H1 (cell line): Measurements from ENCODE around the gene CALD1. TPM values are rescaled to one million over a fixed set of nuclear protein-coding genes. Genes with fewer than 3 reads are reported as not detected.
A peak's percentile ranks its signal among the peaks of the same experiment; 100 is the strongest.

Source experiments
- CTCF ChIA-PET: fragments of 300-600 bp; sonication (Branson Sonifier 250); formaldehyde crosslinking; loops from one replicate; lab custom pipeline; 2021; ENCODE audit not compliant: partially characterized antibody; lab: Charles Lee
- POLR2A ChIA-PET: fragments of 300-600 bp; sonication (Branson Sonifier 250); formaldehyde crosslinking; loops from one replicate; lab custom pipeline; 2021; ENCODE audit warnings: inconsistent platforms; ENCODE audit not compliant: partially characterized antibody; lab: Charles Lee
- DNase-seq, 2 experiments: peaks; one replicate each; pipeline versions ENCODE4 v3.0.0 to v3.0.0-alpha.2; 2010 to 2022; ENCODE audit warnings: low spot score in 2 of 2, low read depth in 1 of 2, mixed read lengths in 1 of 2
- FAIRE-seq: peaks from 2 replicates; lab custom pipeline; 2011; peaks lifted over from hg19 to GRCh38; lab: Jason Lieb, UNC
- H2AFZ ChIP-seq: 2 replicates; pipeline ENCODE4 v1.8.1; 2012; ENCODE audit warnings: low read length, inconsistent platforms
- H2AK5ac ChIP-seq: 2 replicates; pipeline ENCODE4 v1.6.1; 2013; ENCODE audit warnings: low read depth, low read length
- H2BK120ac ChIP-seq: replicated peaks from 2 replicates; pipeline ENCODE3; 2013; ENCODE audit warnings: low read depth, low read length, inconsistent platforms
- H2BK12ac ChIP-seq: 2 replicates; pipeline ENCODE4 v1.6.1; 2013; ENCODE audit warnings: low read depth, low read length
- H2BK15ac ChIP-seq: 2 replicates; pipeline ENCODE4 v1.6.1; 2013; ENCODE audit warnings: low read length
- H2BK20ac ChIP-seq: 2 replicates; pipeline ENCODE4 v1.6.1; 2013; ENCODE audit warnings: low read length
- H2BK5ac ChIP-seq: 2 replicates; pipeline ENCODE4 v1.6.1; 2013; ENCODE audit warnings: low read depth, low read length
- H3K14ac ChIP-seq: 2 replicates; pipeline ENCODE4 v1.6.1; 2013; ENCODE audit warnings: inconsistent platforms; ENCODE audit not compliant: insufficient read length
- H3K18ac ChIP-seq: 2 replicates; pipeline ENCODE4 v1.6.1; 2013; ENCODE audit warnings: low read length; ENCODE audit errors: extremely low read depth
- H3K23ac ChIP-seq: 2 replicates; pipeline ENCODE4 v1.6.1; 2013; ENCODE audit warnings: inconsistent platforms; ENCODE audit not compliant: insufficient read length
- H3K23me2 ChIP-seq: 2 replicates; pipeline ENCODE4 v1.6.1; 2013; ENCODE audit warnings: low read depth, low read length
- H3K27ac ChIP-seq: 2 replicates; pipeline ENCODE4 v1.6.1; 2011; ENCODE audit warnings: low read depth, low read length, inconsistent platforms
- H3K27me3 ChIP-seq, 4 experiments: replicated peaks in 1 of 4; 1 replicate in 1 of 4; 2 replicates in 3 of 4; pipeline versions ENCODE4 v1.6.1 to v1.8.1; 2011 to 2013; ENCODE audit warnings: low read length in 3 of 4, mild to moderate bottlenecking in 3 of 4, inconsistent platforms in 2 of 4, mixed read lengths in 2 of 4, moderate library complexity in 1 of 4; ENCODE audit not compliant: control insufficient read depth in 3 of 4, insufficient read depth in 3 of 4; ENCODE audit errors: extremely low read depth in 1 of 4
- H3K36me3 ChIP-seq, 4 experiments: 2 replicates each; pipeline versions ENCODE4 v1.6.1 to v1.8.1; 2011 to 2013; ENCODE audit warnings: mild to moderate bottlenecking in 4 of 4, low read length in 3 of 4, moderate library complexity in 2 of 4, control low read depth in 1 of 4, inconsistent platforms in 1 of 4; ENCODE audit not compliant: insufficient read depth in 4 of 4, control insufficient read depth in 2 of 4
- H3K4ac ChIP-seq: replicated peaks from 2 replicates; pipeline ENCODE3; 2013; ENCODE audit warnings: low read length, low read depth, mixed read lengths, inconsistent platforms; ENCODE audit not compliant: insufficient read length
- H3K4me1 ChIP-seq, 4 experiments: replicated peaks in 1 of 4; 1 replicate in 1 of 4; 2 replicates in 3 of 4; pipeline versions ENCODE4 v1.6.1 to v1.8.1; 2011 to 2013; ENCODE audit warnings: low read length in 3 of 4, inconsistent platforms in 2 of 4, mixed read lengths in 1 of 4; ENCODE audit not compliant: insufficient read depth in 4 of 4, control insufficient read depth in 3 of 4
- H3K4me2 ChIP-seq, 2 experiments: 2 replicates each; pipeline versions ENCODE4 v1.6.1 to v1.8.1; 2011 to 2013; ENCODE audit warnings: low read depth in 2 of 2, low read length in 2 of 2, control low read depth in 1 of 2, inconsistent platforms in 1 of 2, mild to moderate bottlenecking in 1 of 2; ENCODE audit not compliant: insufficient read depth in 1 of 2
- H3K4me3 ChIP-seq, 4 experiments: fragments of 200-600, 300-600 bp in 1 of 4; sonication (generic), shearing (Covaris generic), sonication (Bioruptor Twin) in 1 of 4; 2 replicates each; pipeline versions ENCODE4 v1.5.1 to v1.8.1; 2011 to 2016; ENCODE audit warnings: low read length in 4 of 4, low read depth in 3 of 4, control low read depth in 2 of 4, inconsistent platforms in 2 of 4, mild to moderate bottlenecking in 2 of 4, mixed read lengths in 1 of 4, moderate library complexity in 1 of 4; ENCODE audit not compliant: insufficient read depth in 2 of 4; ENCODE audit errors: extremely low read depth in 1 of 4
- H3K56ac ChIP-seq: replicated peaks from 2 replicates; pipeline ENCODE3; 2013; ENCODE audit warnings: low read depth, mild to moderate bottlenecking, mixed read lengths, low read length, inconsistent platforms; ENCODE audit not compliant: insufficient read length
- H3K79me1 ChIP-seq: 2 replicates; pipeline ENCODE4 v1.6.1; 2013; ENCODE audit warnings: low read depth, low read length, control low read depth
- H3K79me2 ChIP-seq, 2 experiments: 2 replicates each; pipeline versions ENCODE4 v1.6.1 to v1.8.1; 2012 to 2013; ENCODE audit warnings: low read length in 2 of 2, mild to moderate bottlenecking in 2 of 2, inconsistent platforms in 1 of 2; ENCODE audit not compliant: insufficient read depth in 2 of 2, control insufficient read depth in 1 of 2
- H3K9ac ChIP-seq, 4 experiments: replicated peaks in 1 of 4; 1 replicate in 1 of 4; 2 replicates in 3 of 4; pipeline versions ENCODE4 v1.6.1 to v1.8.1; 2011 to 2013; ENCODE audit warnings: low read depth in 3 of 4, low read length in 3 of 4, control low read depth in 2 of 4, mild to moderate bottlenecking in 2 of 4, moderate library complexity in 2 of 4, inconsistent platforms in 1 of 4; ENCODE audit errors: extremely low read depth in 1 of 4
- H3K9me3 ChIP-seq, 2 experiments: 2 replicates each; pipeline versions ENCODE4 v1.6.1 to v1.8.1; 2012 to 2013; ENCODE audit warnings: mild to moderate bottlenecking in 2 of 2, moderate library complexity in 2 of 2, control low read depth in 1 of 2, inconsistent platforms in 1 of 2, low read depth in 1 of 2, low read length in 1 of 2, mixed read lengths in 1 of 2; ENCODE audit not compliant: insufficient read depth in 2 of 2
- H4K20me1 ChIP-seq, 2 experiments: replicated peaks in 1 of 2; 2 replicates each; pipeline versions ENCODE3 to v1.8.1; 2011 to 2013; ENCODE audit warnings: inconsistent platforms in 2 of 2, low read length in 2 of 2, mild to moderate bottlenecking in 1 of 2; ENCODE audit not compliant: insufficient read depth in 2 of 2, control insufficient read depth in 1 of 2
- H4K5ac ChIP-seq: 2 replicates; pipeline ENCODE4 v1.6.1; 2013; ENCODE audit warnings: low read length, low read depth, mixed read lengths, inconsistent platforms; ENCODE audit not compliant: insufficient read length
- H4K8ac ChIP-seq: 2 replicates; pipeline ENCODE4 v1.8.0; 2013; ENCODE audit warnings: mild to moderate bottlenecking, moderate library complexity, low read length, inconsistent platforms; ENCODE audit not compliant: insufficient read depth; ENCODE audit errors: extremely low read depth
- H4K91ac ChIP-seq: replicated peaks from 2 replicates; pipeline ENCODE3; 2013; ENCODE audit warnings: low read length, mixed read lengths, inconsistent platforms; ENCODE audit not compliant: insufficient read length
- GABPA ChIP-seq: IDR thresholded peaks from 2 replicates; pipeline ENCODE4 v1.6.1; 2011; ENCODE audit warnings: mild to moderate bottlenecking, low read length, moderate library complexity, borderline replicate concordance; ENCODE audit not compliant: insufficient read depth
- KDM1A ChIP-seq: fragments of 200-600, 300-600 bp; sonication (generic); IDR thresholded peaks from 2 replicates; pipeline ENCODE4 v1.7.1; 2016; ENCODE audit warnings: mild to moderate bottlenecking, low read length, borderline replicate concordance
- POLR2AphosphoS5 ChIP-seq: IDR thresholded peaks from 2 replicates; pipeline ENCODE4 v1.6.1; 2011; ENCODE audit warnings: low read depth, low read length
- RFX5 ChIP-seq: IDR thresholded peaks from 2 replicates; pipeline ENCODE4 v1.6.1; 2011; ENCODE audit warnings: low read depth, low read length, improper control_type of control experiment, borderline replicate concordance
- RXRA ChIP-seq: IDR thresholded peaks from 2 replicates; pipeline ENCODE4 v1.6.1; 2011; ENCODE audit warnings: low read depth, mild to moderate bottlenecking, low read length, moderate library complexity; ENCODE audit not compliant: insufficient read depth
- SIRT6 ChIP-seq: IDR thresholded peaks from one replicate; pipeline ENCODE4 v1.7.1; 2012; ENCODE audit warnings: low read length, inconsistent platforms
- SP2 ChIP-seq: IDR thresholded peaks from 2 replicates; pipeline ENCODE4 v1.6.1; 2012; ENCODE audit warnings: mild to moderate bottlenecking, low read length, inconsistent platforms
- WGBS, 2 experiments: shearing (Covaris generic) in 1 of 2; methylation state at CpG; one replicate each; pipeline versions ENCODE4 v1.1.6 to v1.1.7; 2013 to 2015; ENCODE audit warnings: low lambda C conversion rate in 2 of 2, mixed read lengths in 2 of 2, inconsistent platforms in 1 of 2, low coverage in 1 of 2, missing lambda C conversion rate in 1 of 2; ENCODE audit not compliant: insufficient replicate concordance in 2 of 2, insufficient coverage in 1 of 2, insufficient read length in 1 of 2; ENCODE audit errors: extremely low coverage in 1 of 2, missing lambda C conversion rate in 1 of 2; 5-methylcytosine and 5-hydroxymethylcytosine counted together
- polyA plus RNA-seq, 7 experiments: library from polyadenylated mRNA; depleted of rRNA in 3 of 7; stranded (reverse) in 5 of 7; unstranded in 2 of 7; fragments of >200 nt in 5 of 7; fragments of 200-250 nt in 2 of 7; gene quantifications; 1 replicate in 5 of 7; 2 replicates in 1 of 7; 4 replicates in 1 of 7; pipeline versions ENCODE4 v1.2.1 to v1.2.3, GENCODE V29; 2011 to 2013; ENCODE audit warnings: missing spikeins in 2 of 7, mixed read lengths in 2 of 7
- total RNA-seq: library from RNA; stranded (reverse); fragmentation: NEBNext Ultra II Directional; extraction: Animal tissue kit (Norgen Biotek cat#: 25700); gene quantifications from 2 replicates; pipeline ENCODE4 v1.2.1, GENCODE V29; 2021
- TF ChIP-seq, protein P1 (sequence below): IDR thresholded peaks from 2 replicates; pipeline ENCODE4 v1.6.1; 2012; ENCODE audit warnings: inconsistent platforms

Gene CALD1
- total and polyA plus RNA-seq, 2 of the 8 experiments (the other 6 are each of a cell fraction or from before 2014, with no cell fraction given), result 34.3 to 177 TPM

- Histone ChIP-seq H4K8ac (no peak overlapping the region), H2BK12ac (no peak overlapping the region), H3K14ac (no peak overlapping the region), H3K36me3 (peaks cover 5 to 31% (median 16%) of the 10 kb centered on the region in 4 experiments; a peak in 7 of 8 replicates), H2BK20ac (no peak overlapping the region), H3K23ac (no peak overlapping the region), H4K5ac (no peak overlapping the region), H3K4ac (no peak overlapping the region), H3K18ac (no peak overlapping the region), H3K79me1 (no peaks in the 10 kb centered on the region), H2BK120ac (no peak overlapping the region), H3K9ac (no peak overlapping the region), H3K4me2 (no peak overlapping the region), H2AK5ac (no peak overlapping the region), H2BK15ac (no peak overlapping the region), H4K20me1 (no peaks in the 10 kb centered on the region), H4K91ac (no peak overlapping the region), H2BK5ac (no peak overlapping the region), H3K23me2 (no peaks in the 10 kb centered on the region), H3K56ac (no peak overlapping the region), H3K79me2 (no peaks in the 10 kb centered on the region), H3K27ac (no peak overlapping the region), H3K27me3 (peaks cover 0 to 1% (median 0%) of the 10 kb centered on the region in 4 experiments; a peak in 1 of 7 replicates), H3K4me1 (no peaks in the 10 kb centered on the region), H2AFZ (no peak overlapping the region), H3K4me3 (no peak overlapping the region)
- DNase-seq, result no peak
- WGBS, 2 experiments, result 97% methylated on average over 1 of the region's 1 CpG; no CpG with 5 or more reads in 1 of the 2 experiments
- ChIA-PET POLR2A (interaction anchor here (0.7 kb wide), 1 partner anchor 9 kb away, joined by 3 read pairs; no protein-coding TSS in a partner anchor), CTCF (interaction anchor here (0.6 to 1.9 kb wide), 4 partner anchors 10 to 698 kb away, joined by 3 to 4 read pairs (median 3); no protein-coding TSS in a partner anchor)
- no peak for FAIRE-seq
- TF ChIP-seq SP2 (no peak), RFX5 (no peak), RXRA (no peak), GABPA (no peak), KDM1A (0 out of 2 replicates have a peak, but pooled peaks have one; percentile 32), POLR2AphosphoS5 (no peak), SIRT6 (no peak)
- TF ChIP-seq, protein P1, sequence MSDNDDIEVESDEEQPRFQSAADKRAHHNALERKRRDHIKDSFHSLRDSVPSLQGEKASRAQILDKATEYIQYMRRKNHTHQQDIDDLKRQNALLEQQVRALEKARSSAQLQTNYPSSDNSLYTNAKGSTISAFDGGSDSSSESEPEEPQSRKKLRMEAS, result no peak
- TF ChIP-seq, all 59 proteins: peak for 1
- H3K9me3 ChIP-seq, result no peaks in the 10 kb centered on the region
Observed at GRCh38 chr7:134947831-134948230, 168.4 kb downstream of the CALD1 start.
